K562 (cell line): Measurements from ENCODE around the gene CBLC. TPM values are rescaled to one million over a fixed set of nuclear protein-coding genes. Genes with fewer than 3 reads are reported as not detected.

ENCODE experiments used
- ADNP ChIP-seq: fragments of 200-800 bp; sonication (Bioruptor generic); IDR thresholded peaks from 2 replicates; pipeline ENCODE4 v1.6.1; 2016; ENCODE audit warnings: missing genetic modification characterization, missing compliant biosample characterization
- BCOR ChIP-seq: fragments of 450-650 bp; IDR thresholded peaks from 2 replicates; pipeline ENCODE4 v1.6.1; 2016
- BMI1 ChIP-seq: fragments of 150-350 bp; IDR thresholded peaks from 2 replicates; pipeline ENCODE4 v1.6.1; 2014; ENCODE audit warnings: low read length
- GABPA ChIP-seq: fragments of 200-800 bp; sonication (Bioruptor generic); conservative IDR thresholded peaks from 2 replicates; pipeline ENCODE4 v1.6.1; 2016; ENCODE audit warnings: low read depth, missing genetic modification characterization, missing compliant biosample characterization
- HDAC1 ChIP-seq, 2 experiments: fragments of 450-650 bp; IDR thresholded peaks; 2 replicates each; pipeline ENCODE4 v1.6.1; 2016 to 2017; ENCODE audit warnings: inconsistent platforms in 1 of 2, mild to moderate bottlenecking in 1 of 2, moderate library complexity in 1 of 2
- HMG20A ChIP-seq: fragments of 450-650 bp; formaldehyde crosslinking; conservative IDR thresholded peaks from 2 replicates; pipeline ENCODE4 v1.4.0; 2020; ENCODE audit warnings: mild to moderate bottlenecking, mixed read lengths
- KDM1A ChIP-seq, 2 experiments: fragments of 450-650 bp; IDR thresholded peaks; 2 replicates each; pipeline ENCODE4 v1.6.1; 2016; ENCODE audit warnings: mild to moderate bottlenecking in 2 of 2
- KLF16 ChIP-seq: IDR thresholded peaks from 2 replicates; pipeline ENCODE4 v1.6.1; 2016; ENCODE audit warnings: antibody characterized with exemption
- L3MBTL2 ChIP-seq: fragments of 450-650 bp; IDR thresholded peaks from 2 replicates; pipeline ENCODE4 v1.6.1; 2016; ENCODE audit warnings: mild to moderate bottlenecking, moderate library complexity
- MCM2 ChIP-seq: fragments of 450-650 bp; IDR thresholded peaks from 2 replicates; pipeline ENCODE4 v1.6.1; 2017; ENCODE audit warnings: low read depth, mild to moderate bottlenecking
- NFRKB ChIP-seq: fragments of 450-650 bp; IDR thresholded peaks from 2 replicates; pipeline ENCODE4 v1.6.1; 2016; ENCODE audit warnings: low read depth
- NR2C1 ChIP-seq, 2 experiments: fragments of 450-650 bp; IDR thresholded peaks; 2 replicates each; pipeline ENCODE4 v1.6.1; 2017; ENCODE audit warnings: mild to moderate bottlenecking in 2 of 2, antibody characterized with exemption in 1 of 2, inconsistent platforms in 1 of 2, missing compliant biosample characterization in 1 of 2, missing genetic modification characterization in 1 of 2
- PHF20 ChIP-seq: fragments of 450-650 bp; IDR thresholded peaks from 2 replicates; pipeline ENCODE4 v1.6.1; 2018; ENCODE audit not compliant: partially characterized antibody
- RBFOX2 ChIP-seq: fragments of 200-400 bp; formaldehyde crosslinking; IDR thresholded peaks from 2 replicates; pipeline ENCODE4 v1.6.1; 2017; ENCODE audit warnings: low read depth, mild to moderate bottlenecking, low read length, moderate library complexity
- RCOR1 ChIP-seq, 2 experiments: IDR thresholded peaks; 2 replicates each; pipeline ENCODE4 v1.6.1; 2012; ENCODE audit warnings: low read depth in 2 of 2, low read length in 2 of 2, borderline replicate concordance in 1 of 2, improper control_type of control experiment in 1 of 2
- TAF1 ChIP-seq: IDR thresholded peaks from 2 replicates; pipeline ENCODE4 v1.6.1; 2011; ENCODE audit warnings: mild to moderate bottlenecking, low read length, moderate library complexity; ENCODE audit not compliant: insufficient read depth, control insufficient read depth, severe bottlenecking; ENCODE audit errors: extremely low read depth
- ZBTB8A ChIP-seq: fragments of 450-650 bp; IDR thresholded peaks from 2 replicates; pipeline ENCODE4 v1.6.1; 2018; ENCODE audit warnings: mild to moderate bottlenecking, moderate library complexity; ENCODE audit not compliant: partially characterized antibody
- ZNF316 ChIP-seq: fragments of 450-650 bp; IDR thresholded peaks from 2 replicates; pipeline ENCODE4 v1.6.1; 2016
- polyA plus RNA-seq, 8 experiments: library from polyadenylated mRNA; depleted of rRNA in 4 of 8; stranded (reverse) in 5 of 8; unstranded in 3 of 8; fragments of >200 nt; fragmentation: Nextera tagmentation in 2 of 8; fragmentation: Illumina TruSeq in 1 of 8; extraction: Ambion mirVana in 2 of 8; extraction: Trizol in 1 of 8; gene quantifications; 2 replicates each; pipeline versions ENCODE4 v1.2.1 to v1.2.3, GENCODE V29; 2011 to 2014; ENCODE audit warnings: inconsistent platforms in 1 of 8, missing spikeins in 1 of 8
- total RNA-seq, 7 experiments: library from RNA; depleted of rRNA in 6 of 7; stranded (reverse); fragments of >200 nt in 6 of 7; fragmentation: Illumina TruSeq in 2 of 7; extraction: Trizol in 2 of 7; gene quantifications; 2 replicates each; pipeline versions ENCODE4 v1.2.1 to v1.2.3, GENCODE V29; 2011 to 2021; ENCODE audit warnings: low replicate concordance in 1 of 7
- TF ChIP-seq, protein P1 (sequence below): sonication (generic); formaldehyde crosslinking; IDR thresholded peaks from 2 replicates; pipeline ENCODE4 v1.8.1; 2023; ENCODE audit warnings: mild to moderate bottlenecking, missing genetic modification reagents
- TF ChIP-seq, protein P2 (sequence below): fragments of 250-450 bp; sonication (Bioruptor Pico); IDR thresholded peaks from 2 replicates; pipeline ENCODE4 v1.4.0; 2020; ENCODE audit warnings: mild to moderate bottlenecking, moderate library complexity
- TF ChIP-seq, protein P3 (sequence below): sonication (generic); IDR thresholded peaks from 2 replicates; pipeline ENCODE4 v1.6.1; 2016

CBLC gene
- total and polyA plus RNA-seq, 9 of the 15 experiments (the other 6 are each of a cell fraction or from before 2014, with no cell fraction given): 0.09 TPM; not detected in 8

DNA sequence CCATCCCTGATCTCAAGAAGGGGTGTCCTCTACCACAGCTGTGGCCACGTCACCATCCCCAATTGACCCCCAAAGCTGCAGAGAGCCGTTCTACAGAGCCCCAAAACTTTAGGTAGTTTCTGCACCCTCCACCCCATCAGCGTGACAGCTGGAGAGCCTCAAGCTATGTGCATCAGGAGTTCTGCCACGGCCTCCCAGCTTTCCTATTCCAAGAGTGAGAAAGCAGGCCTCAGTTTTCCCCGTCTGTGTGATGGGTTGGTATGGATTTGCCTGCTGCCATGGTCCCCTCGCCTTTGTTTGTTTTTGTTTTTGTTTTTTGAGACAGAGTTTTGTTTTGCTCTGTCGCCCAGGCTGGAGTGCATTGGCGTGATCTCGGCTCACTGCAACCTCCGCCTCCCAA lies 27.7 kb upstream of the CBLC start (continued):
- no peak for TF ChIP-seq HMG20A (CRISPR knock-in tag)
- TF ChIP-seq HDAC1 (IDR thresholded peaks at IDR 0.05): 0 out of 4 replicates have a peak, but pooled peaks of 1 of the 2 experiments have one; percentile 21
- TF ChIP-seq BCOR: peak; percentile 96
- no peak for TF ChIP-seq NFRKB
- no peak for TF ChIP-seq TAF1
- TF ChIP-seq, protein P1, sequence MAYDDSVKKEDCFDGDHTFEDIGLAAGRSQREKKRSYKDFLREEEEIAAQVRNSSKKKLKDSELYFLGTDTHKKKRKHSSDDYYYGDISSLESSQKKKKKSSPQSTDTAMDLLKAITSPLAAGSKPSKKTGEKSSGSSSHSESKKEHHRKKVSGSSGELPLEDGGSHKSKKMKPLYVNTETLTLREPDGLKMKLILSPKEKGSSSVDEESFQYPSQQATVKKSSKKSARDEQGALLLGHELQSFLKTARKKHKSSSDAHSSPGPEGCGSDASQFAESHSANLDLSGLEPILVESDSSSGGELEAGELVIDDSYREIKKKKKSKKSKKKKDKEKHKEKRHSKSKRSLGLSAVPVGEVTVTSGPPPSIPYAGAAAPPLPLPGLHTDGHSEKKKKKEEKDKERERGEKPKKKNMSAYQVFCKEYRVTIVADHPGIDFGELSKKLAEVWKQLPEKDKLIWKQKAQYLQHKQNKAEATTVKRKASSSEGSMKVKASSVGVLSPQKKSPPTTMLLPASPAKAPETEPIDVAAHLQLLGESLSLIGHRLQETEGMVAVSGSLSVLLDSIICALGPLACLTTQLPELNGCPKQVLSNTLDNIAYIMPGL (CRISPR knock-in tag): no peak
- TF ChIP-seq RCOR1 (IDR thresholded peaks at IDR 0.05; ENCODE audit: borderline replicate concordance in 1 of 2, low read depth in 2 of 2, low read length in 2 of 2): peak in 1 of 2 experiments; percentile 68; a peak in 2 of 4 replicates
- no peak for TF ChIP-seq KLF16
- TF ChIP-seq PHF20: peak; percentile 20
- TF ChIP-seq, protein P2, sequence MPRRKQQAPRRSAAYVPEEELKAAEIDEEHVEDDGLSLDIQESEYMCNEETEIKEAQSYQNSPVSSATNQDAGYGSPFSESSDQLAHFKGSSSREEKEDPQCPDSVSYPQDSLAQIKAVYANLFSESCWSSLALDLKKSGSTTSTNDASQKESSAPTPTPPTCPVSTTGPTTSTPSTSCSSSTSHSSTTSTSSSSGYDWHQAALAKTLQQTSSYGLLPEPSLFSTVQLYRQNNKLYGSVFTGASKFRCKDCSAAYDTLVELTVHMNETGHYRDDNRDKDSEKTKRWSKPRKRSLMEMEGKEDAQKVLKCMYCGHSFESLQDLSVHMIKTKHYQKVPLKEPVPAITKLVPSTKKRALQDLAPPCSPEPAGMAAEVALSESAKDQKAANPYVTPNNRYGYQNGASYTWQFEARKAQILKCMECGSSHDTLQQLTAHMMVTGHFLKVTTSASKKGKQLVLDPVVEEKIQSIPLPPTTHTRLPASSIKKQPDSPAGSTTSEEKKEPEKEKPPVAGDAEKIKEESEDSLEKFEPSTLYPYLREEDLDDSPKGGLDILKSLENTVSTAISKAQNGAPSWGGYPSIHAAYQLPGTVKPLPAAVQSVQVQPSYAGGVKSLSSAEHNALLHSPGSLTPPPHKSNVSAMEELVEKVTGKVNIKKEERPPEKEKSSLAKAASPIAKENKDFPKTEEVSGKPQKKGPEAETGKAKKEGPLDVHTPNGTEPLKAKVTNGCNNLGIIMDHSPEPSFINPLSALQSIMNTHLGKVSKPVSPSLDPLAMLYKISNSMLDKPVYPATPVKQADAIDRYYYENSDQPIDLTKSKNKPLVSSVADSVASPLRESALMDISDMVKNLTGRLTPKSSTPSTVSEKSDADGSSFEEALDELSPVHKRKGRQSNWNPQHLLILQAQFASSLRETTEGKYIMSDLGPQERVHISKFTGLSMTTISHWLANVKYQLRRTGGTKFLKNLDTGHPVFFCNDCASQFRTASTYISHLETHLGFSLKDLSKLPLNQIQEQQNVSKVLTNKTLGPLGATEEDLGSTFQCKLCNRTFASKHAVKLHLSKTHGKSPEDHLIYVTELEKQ (CRISPR knock-in tag): no peak
- TF ChIP-seq ZBTB8A: no peak
- TF ChIP-seq ZNF316: no peak
- TF ChIP-seq GABPA (tag): no peak
- no peak for TF ChIP-seq L3MBTL2
- TF ChIP-seq RBFOX2: no peak
- TF ChIP-seq, protein P3, sequence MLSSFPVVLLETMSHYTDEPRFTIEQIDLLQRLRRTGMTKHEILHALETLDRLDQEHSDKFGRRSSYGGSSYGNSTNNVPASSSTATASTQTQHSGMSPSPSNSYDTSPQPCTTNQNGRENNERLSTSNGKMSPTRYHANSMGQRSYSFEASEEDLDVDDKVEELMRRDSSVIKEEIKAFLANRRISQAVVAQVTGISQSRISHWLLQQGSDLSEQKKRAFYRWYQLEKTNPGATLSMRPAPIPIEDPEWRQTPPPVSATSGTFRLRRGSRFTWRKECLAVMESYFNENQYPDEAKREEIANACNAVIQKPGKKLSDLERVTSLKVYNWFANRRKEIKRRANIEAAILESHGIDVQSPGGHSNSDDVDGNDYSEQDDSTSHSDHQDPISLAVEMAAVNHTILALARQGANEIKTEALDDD: no peak
- no peak for TF ChIP-seq NR2C1 (IDR thresholded peaks at IDR 0.05)
- TF ChIP-seq NR2C1 (tag; IDR thresholded peaks at IDR 0.05): no peak
- no peak for TF ChIP-seq BMI1
- no peak for TF ChIP-seq MCM2
- peak; percentile 76 to 86 for TF ChIP-seq KDM1A (IDR thresholded peaks at IDR 0.05)
- 0 out of 2 replicates have a peak, but pooled peaks have one; percentile 52 for TF ChIP-seq ADNP
- TF ChIP-seq, all 486 proteins: peak for 11
